ENCODE data around the gene PTK6.
"Not testable (repeated sequence)": the region's sequence is repeated elsewhere in the genome, so short reads cannot be mapped to it uniquely, and the experiment has no call there.

Gene PTK6

DNA sequence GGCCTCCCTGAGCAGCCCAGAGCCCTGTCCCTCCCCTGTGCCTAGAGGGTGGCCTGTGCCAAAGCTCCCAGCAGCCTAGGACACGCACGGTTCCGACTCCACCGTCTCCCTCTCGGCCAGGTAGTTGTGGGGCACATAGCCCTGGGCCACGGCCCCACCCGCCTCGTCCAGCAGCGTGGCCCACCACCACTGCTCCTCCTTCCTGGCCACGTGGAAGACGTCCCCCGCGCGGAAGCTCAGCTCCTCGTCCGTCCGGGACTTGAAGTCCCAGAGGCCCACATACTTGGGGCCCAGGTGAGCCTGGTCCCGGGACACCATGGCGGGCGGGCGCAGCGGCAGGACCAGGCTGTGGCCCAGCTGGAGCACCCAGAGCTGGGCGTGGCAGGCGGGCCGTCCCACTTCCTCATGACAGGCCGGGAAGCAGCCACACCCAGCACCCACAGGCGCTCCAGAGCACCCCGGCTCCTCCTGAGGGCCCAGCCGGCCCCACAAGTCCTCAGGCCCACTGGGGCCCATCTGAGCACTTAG lies at the start of gene PTK6:
Gene PTK6, minus strand, starts transcription at position 380 of the 528 bp plus-strand sequence. Its CDS starts 62 bp downstream, at position 318.
- H3K27ac ChIP-seq: peak within 1 kb of the TSS; percentile 82
- no peak for DNase-seq (ENCODE audit: low read depth, low spot score)

DNA sequence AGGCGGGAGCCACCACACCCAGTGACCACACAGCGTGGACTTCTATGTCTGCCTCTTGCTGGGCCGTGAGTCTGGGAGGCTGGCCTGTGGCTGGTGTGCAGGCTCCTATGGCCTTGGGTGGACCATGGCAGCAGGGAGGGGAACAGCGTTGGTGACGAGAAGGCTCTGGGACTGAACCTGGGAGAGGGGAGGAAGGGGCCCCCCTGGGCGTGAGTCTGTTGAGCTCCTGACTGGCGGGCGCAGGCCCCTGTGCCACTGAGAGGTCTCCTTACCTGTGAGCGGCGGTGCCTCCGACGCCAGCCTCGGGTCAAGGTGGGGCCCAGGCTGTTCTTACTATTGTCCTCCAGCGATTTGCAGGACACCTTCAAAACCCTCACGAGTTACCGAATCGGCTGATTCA lies 49.6 kb upstream of the PTK6 start:
- H3K27ac ChIP-seq: no peak overlapping the region

DNA sequence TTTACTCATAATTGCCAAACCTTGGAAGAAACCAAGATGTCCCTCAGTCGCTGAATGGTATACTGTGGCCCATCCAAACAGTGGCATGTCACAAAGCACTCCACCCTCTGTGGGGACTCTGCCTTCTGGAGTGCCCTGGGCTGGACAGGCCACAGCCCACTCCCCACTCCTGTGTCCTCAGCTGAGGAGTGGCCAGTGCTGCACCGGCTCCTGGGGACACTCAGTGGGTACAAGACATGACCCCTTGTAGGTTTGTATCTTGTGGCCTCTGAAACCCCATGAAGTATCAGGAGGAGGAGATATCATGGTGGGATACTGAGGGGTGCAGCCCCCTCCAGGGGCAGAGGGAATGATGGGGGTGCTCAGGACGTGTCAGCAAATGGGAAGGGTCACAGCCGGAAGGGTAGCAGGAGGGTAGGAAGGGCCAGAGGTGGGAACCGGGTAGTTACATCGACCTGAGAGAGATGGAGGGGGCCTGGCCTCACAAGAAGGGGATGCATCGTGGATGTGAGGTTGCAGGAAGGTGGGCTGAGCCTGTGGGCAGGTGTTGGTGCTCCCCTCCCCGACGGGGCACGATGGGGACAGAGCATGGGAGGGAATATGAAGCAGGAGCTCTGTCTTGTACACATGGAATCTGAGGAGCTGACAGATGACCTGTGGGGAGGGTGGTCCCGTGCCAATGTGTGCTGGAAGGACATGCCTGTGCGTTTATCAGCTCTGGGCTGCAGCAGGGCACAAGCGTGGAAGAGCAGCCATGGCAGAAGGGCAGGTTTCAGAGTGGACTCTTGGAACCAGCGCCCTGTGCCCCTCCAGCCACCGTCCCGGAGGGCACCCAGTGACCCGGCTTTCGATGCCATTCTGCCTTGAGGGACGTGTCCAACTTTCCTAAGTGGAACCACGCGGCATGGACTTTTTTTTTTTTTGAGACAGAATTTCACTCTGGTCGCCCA lies 48.7 kb upstream of the PTK6 start:
- no peak for DNase-seq (ENCODE audit: low read depth, low spot score)
- no peak overlapping the region for H3K27ac ChIP-seq

More for the DNA sequence above, 49.6 kb upstream of the PTK6 start:
- no peak for DNase-seq (ENCODE audit: low read depth, low spot score)

DNA sequence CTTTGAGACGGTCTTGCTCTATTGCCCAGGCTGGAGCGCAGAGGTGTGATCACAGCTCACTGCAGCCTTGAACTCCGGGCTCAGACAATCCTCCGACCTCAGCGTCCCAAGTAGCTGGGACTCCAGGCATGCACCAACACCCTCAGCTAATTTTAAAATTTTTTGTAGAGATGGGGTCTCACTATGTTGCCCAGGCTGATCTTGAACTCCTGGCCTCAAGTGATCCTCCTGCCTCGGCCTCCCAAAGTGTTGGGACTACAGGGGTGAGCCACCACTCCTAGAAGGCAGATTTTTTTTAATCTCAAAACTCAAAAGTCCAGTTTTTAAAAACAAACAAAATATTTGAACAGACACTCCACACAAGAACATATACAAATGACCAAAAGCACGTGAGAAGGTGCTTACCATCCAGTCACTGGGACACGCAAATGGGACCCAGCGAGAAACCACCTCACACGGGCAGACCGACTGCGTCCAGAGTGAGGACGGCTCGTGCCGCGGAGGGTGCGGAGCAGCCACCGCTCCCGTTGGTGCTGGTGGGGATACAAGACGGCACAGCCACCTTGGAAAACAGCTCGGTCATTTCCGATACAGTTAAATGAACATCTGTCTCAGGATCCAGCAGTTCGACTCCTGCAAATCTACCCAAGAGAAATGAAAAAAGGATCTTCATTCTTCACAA lies 45.3 kb upstream of the PTK6 start:
- DNase-seq (ENCODE audit: low read depth, low spot score): no peak
- H3K27ac ChIP-seq: no peak overlapping the region

DNA sequence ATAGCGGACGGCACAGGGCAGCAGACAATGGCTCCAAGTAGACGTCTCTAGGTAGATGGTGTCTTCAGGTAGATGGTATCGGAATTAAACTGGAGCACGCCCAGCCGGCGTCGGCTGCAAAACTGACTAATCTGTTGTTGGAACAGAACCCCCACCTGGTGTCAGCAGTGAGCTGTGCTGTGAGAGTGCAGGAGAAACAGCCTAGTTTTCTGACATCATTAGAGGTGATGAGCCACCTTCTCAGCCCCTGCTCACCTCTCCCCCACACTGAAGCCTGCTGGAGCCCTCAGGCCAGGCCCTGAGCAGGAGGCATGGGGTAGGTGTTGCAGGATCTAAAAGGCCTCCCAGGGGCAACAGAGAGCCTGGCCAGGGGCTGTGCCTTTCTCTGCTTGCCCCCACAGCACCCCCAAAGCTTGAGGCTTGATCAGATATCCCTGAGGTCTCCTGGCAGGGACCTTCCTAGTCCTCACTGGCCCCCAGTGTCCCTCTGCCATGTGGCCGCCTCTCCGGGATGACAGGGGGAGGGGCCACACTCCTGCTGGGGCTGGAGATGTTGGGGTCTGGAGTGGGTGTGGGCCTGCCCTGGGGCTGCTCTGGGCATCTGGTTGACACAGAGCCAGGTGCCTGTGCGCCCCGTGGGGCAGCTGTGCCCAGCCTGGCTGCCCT lies 43.8 kb upstream of the PTK6 start:
- DNase-seq (ENCODE audit: low read depth, low spot score): peak; percentile 51

DNA sequence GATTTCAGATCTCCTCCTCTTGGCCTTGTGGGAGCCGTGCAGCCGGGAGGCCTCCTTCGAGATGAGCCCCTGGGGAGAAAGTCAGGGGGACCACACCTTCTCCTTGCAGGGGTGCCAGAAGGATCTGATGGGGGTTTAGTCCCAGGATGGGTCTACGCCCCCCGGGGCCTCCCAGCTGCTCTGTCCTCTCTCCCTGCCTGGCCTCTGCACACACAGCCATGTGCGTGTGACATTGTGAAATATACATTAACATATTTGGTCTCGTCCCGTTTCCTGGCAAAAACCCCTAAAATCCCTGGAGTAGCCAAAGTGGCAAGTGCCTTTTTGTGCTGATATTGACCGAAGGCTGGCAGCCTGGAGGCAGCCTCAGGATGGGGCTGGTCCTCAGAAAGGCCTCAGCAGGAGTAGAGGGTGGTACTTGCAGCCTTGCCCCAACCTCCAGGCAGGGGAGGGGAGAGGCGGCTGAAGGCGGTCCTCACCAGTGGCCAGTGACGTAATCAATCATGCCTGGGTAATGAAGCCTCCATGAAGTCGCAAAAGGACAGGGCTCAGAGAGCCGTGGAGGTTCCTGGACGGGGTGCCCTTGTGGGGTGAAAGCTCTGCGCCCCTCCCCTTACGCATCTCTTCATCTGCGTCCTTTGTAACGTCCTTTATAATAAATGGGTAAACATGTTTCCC lies 42.0 kb upstream of the PTK6 start:
- H3K27ac ChIP-seq: no peak overlapping the region

More for the DNA sequence above, 43.8 kb upstream of the PTK6 start:
- no peak overlapping the region for H3K27ac ChIP-seq

DNA sequence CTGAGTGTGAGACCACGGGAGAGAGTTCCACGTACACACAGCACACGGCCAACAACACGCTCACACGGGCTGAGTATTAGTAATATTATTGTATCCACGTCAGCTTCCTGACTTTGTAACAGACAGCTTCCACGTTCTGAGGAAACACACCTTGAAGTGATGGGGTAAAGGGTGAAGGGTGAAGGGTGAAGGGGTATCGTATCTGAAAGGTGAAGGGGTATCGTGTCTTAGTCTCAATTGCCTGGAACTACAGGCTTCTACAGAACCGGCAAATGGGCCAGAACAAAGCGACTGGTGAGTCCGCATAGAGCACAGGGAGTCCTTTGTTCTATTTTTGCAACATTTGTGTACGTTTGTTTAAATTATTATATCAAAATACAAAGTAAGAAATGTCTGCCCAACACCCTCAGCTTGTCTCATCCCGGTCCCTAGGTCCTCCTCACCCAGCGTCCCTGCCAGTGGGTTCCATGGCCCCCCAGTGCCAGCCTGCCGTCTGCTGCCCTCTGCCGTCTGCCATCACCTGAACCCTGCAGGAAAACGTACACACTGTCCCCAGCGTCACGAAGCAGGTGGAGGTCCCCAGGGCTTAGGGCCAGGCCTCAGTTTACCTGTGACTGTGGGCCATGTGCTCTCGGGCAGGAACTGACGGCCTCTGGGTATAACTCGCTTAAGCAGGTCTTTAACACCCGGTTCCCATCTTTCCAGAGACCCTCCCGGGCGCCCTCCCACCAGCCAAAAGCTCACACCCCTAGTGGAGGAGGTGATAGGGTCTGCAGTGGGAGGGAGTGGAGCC lies 41.2 kb upstream of the PTK6 start:
- no peak overlapping the region for H3K27ac ChIP-seq
- DNase-seq (ENCODE audit: low read depth, low spot score): no peak

More for the DNA sequence above, 42.0 kb upstream of the PTK6 start:
- no peak for DNase-seq (ENCODE audit: low read depth, low spot score)

DNA sequence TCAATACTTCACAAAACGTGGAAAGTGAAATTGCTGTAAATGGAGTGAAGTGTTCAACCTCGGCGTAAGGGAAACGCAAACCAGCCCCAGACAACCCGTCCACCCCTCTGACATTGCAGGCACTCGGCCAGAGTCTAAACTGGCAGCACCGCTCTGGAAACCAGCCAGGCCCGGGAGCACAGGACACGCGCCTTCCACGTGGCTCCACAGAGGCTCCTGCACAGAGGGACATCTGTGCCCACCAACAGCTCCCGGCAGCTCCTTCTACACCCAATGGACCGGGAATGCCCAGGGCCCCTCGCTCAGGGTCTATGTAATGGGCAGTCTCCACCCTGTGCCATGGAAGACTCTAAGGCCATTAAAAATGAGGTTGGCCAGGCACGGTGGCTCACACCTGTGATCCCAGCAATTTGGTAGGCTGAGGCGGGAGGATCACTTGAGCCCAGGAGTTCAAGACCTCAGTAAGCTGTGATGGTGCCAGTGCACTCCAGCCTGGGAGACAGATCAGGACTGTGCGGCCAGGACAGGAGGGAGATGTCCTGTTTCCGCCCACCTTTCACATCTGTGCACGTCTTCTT lies 40.2 kb upstream of the PTK6 start:
- H3K27ac ChIP-seq: no peak overlapping the region
- DNase-seq (ENCODE audit: low read depth, low spot score): no peak

DNA sequence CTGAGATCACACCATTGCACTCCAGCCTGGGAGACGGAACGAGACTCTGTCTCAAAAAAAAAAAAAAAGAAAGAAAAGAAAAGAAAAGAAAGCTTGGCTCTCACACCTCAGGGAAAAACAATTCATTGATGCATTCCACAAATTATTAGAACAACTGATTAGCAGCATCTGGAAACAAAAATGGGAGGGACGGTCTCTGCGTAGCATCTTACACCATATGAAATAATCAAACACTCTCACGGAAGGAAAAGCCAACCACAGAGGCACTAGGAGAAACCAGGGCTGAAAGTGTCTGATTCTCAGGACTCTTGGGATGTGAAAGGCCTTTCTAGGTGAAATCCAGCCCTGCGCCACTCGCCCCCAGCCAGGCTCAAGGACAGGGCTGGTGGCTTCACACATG lies 39.1 kb upstream of the PTK6 start:
- DNase-seq (ENCODE audit: low read depth, low spot score): no peak
- H3K27ac ChIP-seq: no peak overlapping the region

DNA sequence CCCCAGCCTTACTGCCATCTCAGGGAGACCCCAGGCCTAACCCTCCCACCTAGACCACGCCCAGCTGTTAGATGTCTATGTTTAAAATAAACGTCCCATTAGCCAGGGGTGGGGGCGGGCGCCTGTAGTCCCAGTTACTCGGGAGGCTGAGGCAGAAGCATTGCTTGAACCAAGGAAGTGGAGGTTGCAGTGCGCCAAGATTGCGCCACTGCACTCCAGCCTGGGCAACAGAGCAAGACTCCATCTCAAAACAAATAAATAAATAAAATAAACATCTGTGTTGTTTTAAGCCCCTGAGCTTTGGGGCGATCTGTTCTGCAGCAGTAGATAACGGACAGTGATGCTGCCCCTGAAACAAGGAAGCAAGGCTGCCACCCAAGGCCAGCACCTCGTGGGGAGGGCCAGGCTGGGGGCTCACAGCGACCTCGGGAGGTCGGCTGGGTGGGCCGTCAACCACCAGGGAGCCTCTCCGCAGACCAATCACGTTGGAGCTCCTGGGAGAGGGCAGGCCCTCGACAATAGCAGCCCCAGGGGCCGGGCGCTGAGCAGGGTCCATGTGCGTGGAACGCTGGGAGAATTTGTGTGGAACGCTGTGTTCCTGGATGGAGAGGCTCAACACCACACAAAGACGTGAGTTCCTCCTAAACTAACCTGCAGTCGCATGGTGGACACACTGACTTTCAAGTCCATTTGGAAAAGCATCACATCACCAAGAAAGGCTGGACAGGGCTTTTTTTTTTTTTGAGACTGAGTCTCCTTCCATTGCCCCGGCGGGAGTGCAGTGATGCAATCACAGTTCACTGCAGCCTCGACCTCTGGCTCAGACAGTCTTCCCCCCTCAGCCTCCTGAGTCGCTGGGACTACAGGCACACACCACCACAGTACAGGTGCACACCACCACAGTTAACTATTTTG lies 37.9 kb upstream of the PTK6 start:
- no peak for DNase-seq (ENCODE audit: low read depth, low spot score)
- H3K27ac ChIP-seq: no peak overlapping the region

DNA sequence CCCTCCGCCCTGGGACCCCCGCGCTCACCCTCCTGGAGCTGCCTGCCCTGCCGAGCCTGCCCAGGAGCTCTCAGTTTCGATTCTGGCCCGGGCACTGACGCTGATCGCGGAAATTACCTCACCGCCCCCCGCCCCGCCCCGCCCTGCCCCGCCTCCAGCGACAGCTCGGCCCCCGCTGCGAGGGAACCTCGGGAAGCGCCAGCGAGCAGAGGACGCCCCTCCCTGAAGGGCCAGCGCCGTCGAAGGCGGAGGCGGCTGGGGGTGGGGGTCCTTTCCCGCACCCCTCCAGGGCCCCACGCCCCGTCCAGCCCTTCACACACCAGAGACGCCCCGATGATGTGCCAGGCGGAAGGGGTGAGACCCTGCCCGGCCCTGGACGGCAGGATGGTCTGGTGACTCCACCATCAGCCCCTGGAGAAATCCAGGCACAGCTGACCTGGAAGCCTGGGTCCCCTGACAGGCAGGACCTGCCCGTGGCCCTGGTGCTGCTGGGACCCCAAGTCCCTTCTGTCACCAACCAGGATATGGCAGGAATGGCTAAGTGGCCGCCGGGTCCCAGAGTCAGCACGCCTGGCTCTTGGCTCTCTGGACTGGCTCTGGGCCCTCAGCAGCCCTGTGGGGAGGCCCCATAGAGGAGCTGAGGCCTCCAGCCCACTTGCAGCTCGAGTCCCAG lies 37.1 kb upstream of the PTK6 start, which contains the start of gene HELZ2:
Gene HELZ2, minus strand, starts transcription at position 84 of the 673 bp plus-strand sequence. CDS start 1,854 bp downstream, outside the sequence.
- H3K27ac ChIP-seq: peak within 1 kb of the TSS; percentile 26
- DNase-seq (ENCODE audit: low read depth, low spot score): no peak

DNA sequence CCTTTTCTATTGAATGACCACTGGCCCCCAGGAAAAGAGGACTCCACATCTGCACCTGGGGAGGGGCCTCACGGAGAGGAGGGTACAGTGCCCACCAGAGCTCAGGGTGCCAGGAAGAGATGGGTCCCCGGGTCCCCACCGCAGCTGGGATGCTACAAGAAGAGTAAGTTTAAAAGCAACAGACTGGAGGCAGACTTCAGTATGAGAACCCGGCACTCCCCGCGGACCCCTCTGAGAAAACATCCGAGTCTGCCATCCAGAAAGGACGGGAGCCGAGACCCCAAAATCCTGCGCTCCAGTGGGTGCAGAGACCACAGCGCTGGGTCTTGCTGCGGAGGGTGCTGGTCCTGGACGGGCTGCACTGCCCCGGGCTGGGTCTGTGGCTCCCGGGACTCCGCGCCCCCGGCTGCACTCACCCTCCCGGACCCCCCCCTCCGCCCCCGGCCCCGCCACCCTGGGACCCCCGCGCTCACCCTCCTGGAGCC lies 36.5 kb upstream of the PTK6 start:
- DNase-seq (ENCODE audit: low read depth, low spot score): no peak
- peak overlapping the region; percentile 26 for H3K27ac ChIP-seq

DNA sequence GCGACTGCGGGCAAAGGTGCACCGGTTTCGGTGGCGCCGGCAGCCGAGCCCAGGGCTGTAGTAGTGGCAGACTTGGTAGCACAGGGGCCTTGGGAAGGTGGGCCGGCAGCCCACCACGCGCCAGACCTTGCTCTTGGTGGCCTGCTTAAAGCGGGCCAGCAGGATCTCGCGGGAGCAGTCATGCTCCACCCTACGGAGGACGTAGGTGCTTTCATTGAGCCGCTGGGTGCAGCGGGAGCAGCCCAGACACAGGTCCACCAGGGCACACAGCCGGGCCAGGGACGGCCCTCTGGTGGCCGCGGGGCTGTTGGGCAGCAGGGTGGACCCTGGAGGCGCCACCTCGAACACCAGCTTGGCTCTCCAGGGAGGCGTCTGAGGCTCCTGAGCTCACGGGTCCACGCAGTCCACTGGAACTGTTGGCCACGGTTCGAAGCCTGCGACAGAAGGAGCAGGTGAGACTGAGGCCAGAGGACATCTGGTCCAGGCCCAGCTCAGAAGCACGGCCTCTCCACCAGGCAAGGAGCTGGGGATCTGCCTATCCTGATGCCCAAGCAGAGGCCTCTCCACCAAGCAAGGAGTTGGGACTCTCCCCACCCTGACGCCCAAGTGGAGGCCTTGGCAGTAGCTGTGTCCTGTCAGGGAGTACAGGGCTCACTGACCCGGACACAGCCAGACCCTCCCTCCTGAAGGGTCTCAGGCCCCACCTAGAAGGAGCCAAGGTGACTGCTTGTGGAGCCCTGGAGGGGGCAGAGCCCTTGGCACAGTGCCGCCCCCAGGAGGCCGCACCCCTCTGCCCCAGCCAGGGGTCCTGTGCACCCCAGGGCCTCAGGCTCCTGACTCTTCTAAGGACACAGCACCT lies 35.8 kb upstream of the PTK6 start:
- H3K27ac ChIP-seq: no peak overlapping the region
- no peak for DNase-seq (ENCODE audit: low read depth, low spot score)

DNA sequence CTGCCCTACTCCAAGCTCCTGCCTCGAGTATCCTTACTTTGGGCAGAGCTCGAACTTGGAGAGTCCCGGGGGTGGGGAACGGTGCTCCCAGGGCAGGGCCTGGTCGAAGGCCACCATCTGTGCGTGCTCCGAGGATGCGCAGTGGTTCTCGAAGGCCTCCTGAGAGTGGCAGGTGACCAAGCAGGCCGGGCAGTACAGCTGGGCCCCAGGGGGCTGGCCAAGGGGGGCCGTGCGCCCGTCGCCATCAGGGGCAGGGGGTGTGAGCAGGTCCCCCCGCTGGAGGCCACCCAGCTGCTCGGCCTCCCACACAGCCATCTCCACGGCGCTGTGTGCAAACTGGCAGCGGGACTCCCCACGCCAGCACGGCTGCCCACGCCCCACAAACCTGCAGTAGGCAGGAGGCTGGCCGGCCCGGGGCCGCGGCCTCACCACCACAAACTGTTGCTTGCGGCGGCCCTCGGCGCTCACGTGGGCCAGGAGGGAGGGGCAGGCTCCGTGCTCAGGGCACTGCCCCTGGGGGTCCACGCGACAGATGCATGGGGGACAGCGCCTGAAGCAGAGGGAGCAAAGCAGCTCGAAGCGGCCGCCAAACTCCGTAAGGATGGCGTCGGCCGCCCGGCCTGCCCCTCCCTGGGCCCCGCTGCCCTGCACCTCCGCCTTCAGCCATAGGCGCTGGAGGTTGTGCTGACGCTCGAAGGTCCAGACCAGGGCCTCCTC lies 35.1 kb upstream of the PTK6 start:
- no peak overlapping the region for H3K27ac ChIP-seq
- DNase-seq (ENCODE audit: low read depth, low spot score): no peak

DNA sequence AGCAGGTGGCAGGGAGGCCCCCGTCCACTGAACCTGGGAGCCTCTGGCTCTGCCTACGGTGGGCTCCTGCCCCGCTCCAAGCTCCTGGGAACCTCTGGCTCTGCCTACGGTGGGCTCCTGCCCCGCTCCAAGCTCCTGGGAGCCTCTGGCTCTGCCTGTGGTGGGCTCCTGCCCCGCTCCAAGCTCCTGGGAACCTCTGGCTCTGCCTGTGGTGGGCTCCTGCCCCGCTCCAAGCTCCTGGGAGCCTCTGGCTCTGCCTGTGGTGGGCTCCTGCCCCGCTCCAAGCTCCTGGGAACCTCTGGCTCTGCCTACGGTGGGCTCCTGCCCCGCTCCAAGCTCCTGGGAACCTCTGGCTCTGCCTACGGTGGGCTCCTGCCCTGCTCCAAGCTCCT lies 33.9 kb upstream of the PTK6 start:
- H3K27ac ChIP-seq: not testable (repeated sequence)

More for the DNA sequence above, 33.9 kb upstream of the PTK6 start:
- DNase-seq (ENCODE audit: low read depth, low spot score): not testable (repeated sequence)

Measured in epithelial cell of prostate (primary cell).